OCI-M1 (cell line): ENCODE results near the gene MCF2L2.

Experiments
- DNase-seq: peaks from one replicate; lab custom pipeline; 2025; lab: John Stamatoyannopoulos, UW

Gene MCF2L2

GRCh38 chr3:183293966-183294365 lies 134.5 kb downstream of the MCF2L2 start:
- no peak for DNase-seq

GRCh38 chr3:183291497-183292031 lies 136.9 kb downstream of the MCF2L2 start:
- no peak for DNase-seq

DNA sequence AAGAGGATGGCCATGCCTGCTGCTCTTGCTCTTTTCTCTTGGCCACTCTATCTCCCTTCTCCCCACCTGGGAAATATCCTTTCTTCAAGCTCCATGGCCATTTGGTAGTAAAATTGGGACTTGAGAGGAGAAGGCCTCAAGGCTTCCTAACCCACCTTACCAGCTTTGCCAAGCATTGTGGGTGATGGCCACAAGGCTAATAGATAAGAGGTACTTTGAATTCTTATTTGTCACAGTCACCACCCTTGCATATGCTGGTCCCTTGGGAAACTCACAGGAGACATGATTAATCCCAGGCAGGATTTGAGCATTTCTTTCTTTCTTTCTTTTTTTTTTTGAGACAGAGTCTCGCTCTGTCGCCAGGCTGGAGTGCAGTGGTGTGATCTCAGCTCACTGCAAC lies 138.2 kb downstream of the MCF2L2 start:
- DNase-seq, result no peak

DNA sequence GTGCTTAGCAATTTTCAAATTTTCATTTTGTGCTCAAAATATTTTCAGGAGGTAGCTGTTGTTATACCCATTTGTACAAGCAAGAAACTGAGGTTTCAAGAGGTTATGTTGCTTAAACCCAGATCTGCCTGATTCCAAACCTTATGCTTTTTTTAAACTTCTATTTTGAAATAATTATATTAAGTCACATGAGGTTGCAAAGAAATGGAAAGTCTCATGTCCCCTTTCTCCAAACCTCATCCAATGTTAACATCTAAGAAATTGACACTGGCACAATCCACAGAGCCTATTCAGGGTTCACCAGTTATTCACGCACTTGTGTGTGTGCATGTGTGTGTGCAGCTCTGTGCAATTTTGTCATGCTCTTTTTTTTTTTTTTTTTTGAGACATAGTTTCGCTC lies 140.3 kb downstream of the MCF2L2 start:
- peak; percentile 23 for DNase-seq

- DNase-seq, result peak; percentile 64
These were observed 141.0 kb downstream of the MCF2L2 start for GRCh38 chr3:183287301-183287971.

DNA sequence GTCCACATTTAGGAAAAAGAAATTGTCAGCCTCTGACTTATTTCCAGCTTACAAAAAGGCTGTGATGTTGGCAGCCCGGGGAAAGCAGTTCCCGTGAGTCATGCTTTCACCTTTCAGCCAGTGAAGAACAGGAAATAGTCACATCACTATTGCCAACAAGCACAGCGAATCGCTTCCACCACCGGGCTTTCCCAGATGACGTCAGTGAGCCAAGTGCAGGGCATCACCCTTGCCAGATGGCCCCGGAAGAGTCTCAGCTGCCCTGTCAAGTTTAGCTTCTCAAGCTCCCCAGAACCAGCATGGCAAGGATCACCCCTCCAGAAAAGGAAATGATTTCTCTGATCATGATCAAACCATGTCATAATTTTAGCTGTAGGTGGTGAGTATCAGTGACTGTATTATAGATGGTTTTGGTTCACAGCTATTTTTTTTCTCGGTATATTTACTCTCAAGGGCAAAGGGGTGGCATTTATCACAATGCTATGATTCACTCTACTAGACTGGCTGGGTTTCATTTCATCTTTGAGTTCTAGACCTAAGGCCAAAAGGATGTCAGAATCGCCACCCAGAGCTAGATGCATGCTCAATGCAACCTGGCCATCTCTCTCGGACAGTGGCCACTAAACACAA lies 142.5 kb downstream of the MCF2L2 start:
- DNase-seq, result peak; percentile 75

- no peak for DNase-seq
These were observed 143.1 kb downstream of the MCF2L2 start for GRCh38 chr3:183285318-183285717.

- no peak for DNase-seq
These were observed 143.8 kb downstream of the MCF2L2 start for GRCh38 chr3:183284570-183284969.

GRCh38 chr3:183283886-183284285 lies 144.5 kb downstream of the MCF2L2 start:
- no peak for DNase-seq

GRCh38 chr3:183281126-183281797 lies 147.2 kb downstream of the MCF2L2 start:
- DNase-seq, result no peak

DNA sequence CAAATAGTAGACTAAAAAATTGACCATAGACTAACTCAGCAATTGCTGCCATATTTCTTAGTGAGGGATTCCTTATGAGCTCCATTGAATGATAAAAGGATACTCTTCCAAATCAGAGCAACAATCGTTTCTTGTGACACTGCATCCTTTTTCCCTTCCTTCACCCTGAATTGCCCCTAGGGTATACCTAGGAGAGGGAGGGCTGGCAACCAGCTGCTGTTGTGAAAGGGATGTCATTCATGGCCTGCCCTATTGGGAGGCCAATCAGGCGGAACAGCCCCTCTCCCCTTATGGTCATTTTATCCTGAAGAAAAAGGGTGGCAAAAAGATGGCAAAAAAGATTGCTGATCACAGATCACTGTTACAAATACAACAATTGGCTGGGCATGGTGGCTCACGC lies 149.0 kb downstream of the MCF2L2 start:
- DNase-seq, result no peak

GRCh38 chr3:183278479-183279088 lies 149.8 kb downstream of the MCF2L2 start:
- no peak for DNase-seq

GRCh38 chr3:183277260-183277659 lies 151.2 kb downstream of the MCF2L2 start:
- no peak for DNase-seq

DNA sequence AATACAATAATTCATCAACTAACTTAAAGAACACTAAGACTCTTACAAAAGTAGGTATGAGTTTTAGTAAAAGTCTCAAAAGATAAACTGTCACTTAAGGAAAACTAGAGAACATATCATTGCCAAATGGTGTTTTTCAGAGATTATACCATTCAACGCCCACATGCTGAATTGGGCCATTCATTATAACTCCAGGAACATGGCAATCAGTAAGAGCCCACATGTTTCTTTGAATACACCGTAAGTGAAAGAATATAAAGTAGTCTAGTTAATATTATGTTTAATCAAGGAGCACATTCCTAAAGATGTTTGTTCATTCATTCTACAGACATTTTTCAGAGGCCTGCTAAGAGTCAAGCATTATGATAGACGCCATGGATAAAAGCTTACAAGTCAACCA lies 152.5 kb downstream of the MCF2L2 start:
- no peak for DNase-seq

DNA sequence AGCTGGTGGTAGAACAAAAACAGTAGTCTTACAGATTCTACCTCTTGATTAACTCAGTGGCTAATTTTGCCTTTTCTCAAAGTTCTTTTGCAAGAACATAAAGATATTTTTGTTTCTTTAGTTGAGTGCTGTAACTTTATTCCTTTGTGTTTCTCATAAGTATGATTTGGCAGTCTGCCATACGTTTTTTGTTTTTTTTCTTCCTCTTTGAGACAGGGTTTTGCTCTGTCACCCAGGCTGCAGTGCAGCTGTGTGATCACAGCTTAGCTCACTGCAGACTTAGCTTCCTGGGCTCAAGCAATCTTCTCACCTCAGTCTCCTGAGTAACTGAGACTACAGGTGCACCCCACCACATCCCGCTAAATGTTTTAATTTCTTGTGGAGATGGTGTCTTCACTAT lies 153.0 kb downstream of the MCF2L2 start:
- peak; percentile 86 for DNase-seq

DNA sequence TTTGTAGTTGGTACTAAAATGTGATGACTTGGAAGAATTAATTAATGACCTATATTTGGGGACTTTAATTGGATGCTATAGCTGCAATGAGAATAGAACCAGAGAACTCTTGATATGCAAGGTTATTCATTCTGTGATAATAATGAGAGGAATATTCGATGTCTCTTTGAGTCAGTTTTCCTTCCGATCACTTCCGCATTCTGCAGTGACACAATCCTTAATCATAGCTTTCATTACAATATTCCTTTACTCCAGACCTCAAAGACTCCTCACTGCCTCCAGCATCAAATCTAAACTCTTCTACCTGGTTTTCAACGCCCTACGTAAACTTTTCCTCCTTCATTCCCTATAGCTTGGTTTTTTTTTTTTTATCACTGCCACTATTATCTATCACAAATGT lies 153.8 kb downstream of the MCF2L2 start:
- no peak for DNase-seq

- peak; percentile 29 for DNase-seq
These were observed 155.6 kb downstream of the MCF2L2 start for GRCh38 chr3:183272791-183273190.

GRCh38 chr3:183272142-183272541 lies 156.3 kb downstream of the MCF2L2 start:
- no peak for DNase-seq

GRCh38 chr3:183270344-183270743 lies 158.1 kb downstream of the MCF2L2 start:
- DNase-seq, result no peak

DNA sequence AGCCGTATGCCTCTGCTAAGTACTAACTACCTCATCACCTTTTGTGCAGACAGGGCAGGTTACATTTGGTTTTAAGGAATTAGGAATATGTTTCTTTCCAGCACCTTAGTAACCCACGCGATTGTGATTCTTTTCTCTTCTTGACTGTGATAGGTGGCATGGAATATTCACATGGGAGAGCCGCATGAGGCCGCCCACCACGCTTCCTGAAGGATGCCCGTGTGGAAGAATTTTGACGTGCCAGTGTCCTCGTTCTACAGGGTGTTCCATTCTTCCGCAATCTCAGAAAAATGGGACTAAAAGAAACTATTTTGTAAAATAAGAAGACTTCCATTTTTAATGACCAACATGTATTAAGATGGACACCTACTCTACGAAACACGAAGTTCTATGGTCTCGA lies 159.1 kb downstream of the MCF2L2 start:
- DNase-seq, result no peak

DNA sequence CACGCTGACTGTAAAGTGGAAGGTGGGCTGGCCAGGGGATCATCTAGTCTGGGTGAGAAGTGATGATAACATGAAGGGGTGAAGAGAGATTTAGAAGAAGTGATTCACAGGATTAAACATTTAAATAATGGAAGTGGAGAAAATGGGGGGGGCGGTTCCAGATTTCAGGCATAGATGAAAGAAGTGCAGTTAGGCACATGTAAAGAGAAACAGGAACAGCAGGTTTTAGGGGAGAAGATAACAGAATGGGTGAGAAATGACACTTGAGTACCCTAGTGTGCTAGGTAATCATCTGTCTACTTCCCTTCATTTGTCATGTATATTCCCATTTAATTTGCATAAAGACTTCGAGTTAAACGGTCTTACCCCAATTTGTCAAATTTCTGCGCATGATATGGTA lies 160.1 kb downstream of the MCF2L2 start:
- DNase-seq, result peak; percentile 16

DNA sequence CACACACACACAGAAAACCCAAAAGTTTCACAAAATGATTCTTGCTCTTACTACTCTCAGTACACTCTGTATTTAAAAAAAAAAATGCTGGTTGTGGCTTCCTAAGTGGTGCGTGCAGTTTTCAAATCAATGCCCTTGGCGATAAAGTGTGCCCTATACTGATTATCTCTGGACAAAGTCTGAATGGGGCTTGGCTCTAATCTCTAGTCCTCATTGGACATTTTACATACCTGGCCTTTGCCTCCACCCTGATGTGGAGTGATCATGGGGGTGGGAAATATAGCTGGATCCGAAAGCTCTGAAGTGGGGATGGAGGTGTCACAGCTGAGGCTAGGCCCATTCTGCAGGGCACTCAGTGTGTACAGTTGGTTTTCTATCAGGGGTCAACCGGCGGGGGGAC lies 161.3 kb downstream of the MCF2L2 start:
- DNase-seq, result no peak

GRCh38 chr3:183266454-183266853 lies 162.0 kb downstream of the MCF2L2 start:
- no peak for DNase-seq
